DND-41 (cell line): ENCODE results near the gene ZMIZ1.

ENCODE experiments used
- ATAC-seq: fragments of 200-7000 bp; cut with Tn5 transposase; 3 replicates; pipeline ENCODE4 v1.9.1; 2021; ENCODE audit warnings: low read depth; ENCODE audit not compliant: insufficient read depth
- DNase-seq: peaks from one replicate; pipeline ENCODE4 v3.0.0-alpha.2; 2020
- H2AFZ ChIP-seq: 2 replicates; pipeline ENCODE4 v1.6.0; 2012; ENCODE audit warnings: low read depth, low read length
- H3K27ac ChIP-seq: 2 replicates; pipeline ENCODE4 v1.5.1; 2012; ENCODE audit warnings: low read length, inconsistent platforms
- H3K27me3 ChIP-seq: fragments of 200-600 bp; sonication (generic); 2 replicates; pipeline ENCODE4 v1.6.0; 2012; ENCODE audit warnings: low read length, mild to moderate bottlenecking, inconsistent platforms; ENCODE audit not compliant: insufficient read depth, poor library complexity
- H3K36me3 ChIP-seq: 2 replicates; pipeline ENCODE4 v1.5.1; 2012; ENCODE audit warnings: low read length, inconsistent platforms; ENCODE audit not compliant: insufficient read depth
- H3K4me1 ChIP-seq: 2 replicates; pipeline ENCODE4 v1.5.1; 2012; ENCODE audit warnings: mild to moderate bottlenecking, low read length; ENCODE audit not compliant: insufficient read depth
- H3K4me2 ChIP-seq: 2 replicates; pipeline ENCODE4 v1.6.0; 2012; ENCODE audit warnings: mild to moderate bottlenecking, moderate library complexity, low read length, inconsistent platforms; ENCODE audit not compliant: insufficient read depth
- H3K4me3 ChIP-seq, 2 experiments: fragments of 200-600 bp in 1 of 2; shearing (Covaris generic) in 1 of 2; 2 replicates each; pipeline ENCODE4 v1.5.1; 2012 to 2016; ENCODE audit warnings: inconsistent platforms in 2 of 2, low read length in 2 of 2, mild to moderate bottlenecking in 2 of 2, low read depth in 1 of 2, moderate library complexity in 1 of 2
- H3K79me2 ChIP-seq: 2 replicates; pipeline ENCODE4 v1.6.0; 2012; ENCODE audit warnings: low read length, inconsistent platforms; ENCODE audit not compliant: insufficient read depth
- H3K9ac ChIP-seq: 2 replicates; pipeline ENCODE4 v1.6.0; 2012; ENCODE audit warnings: low read depth, mild to moderate bottlenecking, inconsistent platforms, low read length, moderate library complexity
- H3K9me3 ChIP-seq: 2 replicates; pipeline ENCODE4 v1.5.1; 2012; ENCODE audit warnings: low read length, moderate library complexity, mild to moderate bottlenecking, inconsistent platforms; ENCODE audit not compliant: insufficient read depth, severe bottlenecking
- H4K20me1 ChIP-seq: 2 replicates; pipeline ENCODE4 v1.6.0; 2012; ENCODE audit warnings: low read length; ENCODE audit not compliant: insufficient read depth
- CTCF ChIP-seq: IDR thresholded peaks from 2 replicates; pipeline ENCODE4 v1.5.1; 2012; ENCODE audit warnings: borderline replicate concordance, low read length, moderate library complexity, mild to moderate bottlenecking; ENCODE audit not compliant: poor library complexity, severe bottlenecking; ENCODE audit errors: extremely low read depth
- EZH2 ChIP-seq: IDR thresholded peaks from 3 replicates; pipeline ENCODE4 v1.6.1; 2012; ENCODE audit warnings: borderline replicate concordance, low read depth, mild to moderate bottlenecking, moderate library complexity, low read length, inconsistent platforms; ENCODE audit not compliant: severe bottlenecking

ZMIZ1 gene

GRCh38 chr10:79308969-79309665 lies 240.4 kb downstream of the ZMIZ1 start:
- H3K4me2 ChIP-seq, result no peak overlapping the region
- no peaks in the 10 kb centered on the region for H3K4me1 ChIP-seq
- H3K79me2 ChIP-seq, result no peaks in the 10 kb centered on the region
- DNase-seq (no peak), ATAC-seq (no peak)
- H4K20me1 ChIP-seq, result peaks cover 71% of the 10 kb centered on the region
- H3K9ac ChIP-seq, result no peak overlapping the region
- H3K4me3 ChIP-seq, result no peak overlapping the region
- H3K27me3 ChIP-seq, result no peaks in the 10 kb centered on the region
- peaks cover 83% of the 10 kb centered on the region for H3K36me3 ChIP-seq
- TF ChIP-seq EZH2, result no peak
- no peak for TF ChIP-seq CTCF
- H2AFZ ChIP-seq, result no peak overlapping the region
- no peaks in the 10 kb centered on the region for H3K9me3 ChIP-seq
- no peak overlapping the region for H3K27ac ChIP-seq

GRCh38 chr10:79310200-79310865 lies 241.6 kb downstream of the ZMIZ1 start:
- Histone ChIP-seq H3K4me2 (no peak overlapping the region), H3K79me2 (no peaks in the 10 kb centered on the region), H4K20me1 (peaks cover 72% of the 10 kb centered on the region), H2AFZ (no peak overlapping the region), H3K9ac (no peak overlapping the region), H3K36me3 (peaks cover 71% of the 10 kb centered on the region), H3K27me3 (no peaks in the 10 kb centered on the region), H3K27ac (no peak overlapping the region), H3K9me3 (no peaks in the 10 kb centered on the region), H3K4me3 (no peak overlapping the region), H3K4me1 (no peaks in the 10 kb centered on the region)
- TF ChIP-seq EZH2 (no peak), CTCF (no peak)
- no peak for DNase-seq
- no peak for ATAC-seq

- Histone ChIP-seq H2AFZ (no peak overlapping the region), H3K36me3 (peaks cover 64% of the 10 kb centered on the region), H3K27me3 (no peaks in the 10 kb centered on the region), H3K79me2 (no peaks in the 10 kb centered on the region), H3K9me3 (no peaks in the 10 kb centered on the region), H3K4me2 (no peak overlapping the region), H3K4me3 (no peak overlapping the region), H3K9ac (no peak overlapping the region), H4K20me1 (peaks cover 76% of the 10 kb centered on the region), H3K4me1 (peaks cover 6% of the 10 kb centered on the region; the same call in 1 of the 2 replicates), H3K27ac (no peak overlapping the region)
- ATAC-seq (no peak), DNase-seq (no peak)
- TF ChIP-seq EZH2, result no peak
Measured at GRCh38 chr10:79310911-79311573, 242.3 kb downstream of the ZMIZ1 start.
